ENCODE measurements around the gene ATP10B.

- no peak for TF ChIP-seq CTCF (IDR thresholded peaks at IDR 0.05)
- no peak for TF ChIP-seq MXI1 (IDR thresholded peaks at IDR 0.05; ENCODE audit: low read depth, low read length)
- TF ChIP-seq TCF12 (IDR thresholded peaks at IDR 0.05): no peak
- TF ChIP-seq PBX3 (IDR thresholded peaks at IDR 0.05): no peak
- no peak for TF ChIP-seq NRF1 (IDR thresholded peaks at IDR 0.05; ENCODE audit: low read depth, low read length)
- no peak for TF ChIP-seq REST (IDR thresholded peaks at IDR 0.05; ENCODE audit: low read depth, low read length)
- no peak for TF ChIP-seq TAF1 (IDR thresholded peaks at IDR 0.05; ENCODE audit: borderline replicate concordance, low read depth, low read length)
- TF ChIP-seq TEAD4 (IDR thresholded peaks at IDR 0.05; ENCODE audit: borderline replicate concordance, insufficient read depth): no peak
- TF ChIP-seq JUND (IDR thresholded peaks at IDR 0.05): no peak
Observed at GRCh38 chr5:160703547-160704189, 148.3 kb downstream of the ATP10B start.

All from SK-N-SH (cell line).